CD4-positive, alpha-beta T cell treated with Interferon gamma for 1 hour (primary cell): ENCODE measurements around the gene ACBD4.
A peak's percentile ranks its signal among the peaks of the same experiment; 100 is the strongest.
"Not testable (repeated sequence)": the region's sequence is repeated elsewhere in the genome, so short reads cannot be mapped to it uniquely, and the experiment has no call there.

Experiments
- DNase-seq: peaks from one replicate; pipeline ENCODE4 v3.0.0-alpha.2; 2020

Gene ACBD4

GRCh38 chr17:45121055-45121454, 14.4 kb upstream of the ACBD4 start:
- DNase-seq = no peak

GRCh38 chr17:45123076-45123770, 12.3 kb upstream of the ACBD4 start:
- no peak for DNase-seq

DNA sequence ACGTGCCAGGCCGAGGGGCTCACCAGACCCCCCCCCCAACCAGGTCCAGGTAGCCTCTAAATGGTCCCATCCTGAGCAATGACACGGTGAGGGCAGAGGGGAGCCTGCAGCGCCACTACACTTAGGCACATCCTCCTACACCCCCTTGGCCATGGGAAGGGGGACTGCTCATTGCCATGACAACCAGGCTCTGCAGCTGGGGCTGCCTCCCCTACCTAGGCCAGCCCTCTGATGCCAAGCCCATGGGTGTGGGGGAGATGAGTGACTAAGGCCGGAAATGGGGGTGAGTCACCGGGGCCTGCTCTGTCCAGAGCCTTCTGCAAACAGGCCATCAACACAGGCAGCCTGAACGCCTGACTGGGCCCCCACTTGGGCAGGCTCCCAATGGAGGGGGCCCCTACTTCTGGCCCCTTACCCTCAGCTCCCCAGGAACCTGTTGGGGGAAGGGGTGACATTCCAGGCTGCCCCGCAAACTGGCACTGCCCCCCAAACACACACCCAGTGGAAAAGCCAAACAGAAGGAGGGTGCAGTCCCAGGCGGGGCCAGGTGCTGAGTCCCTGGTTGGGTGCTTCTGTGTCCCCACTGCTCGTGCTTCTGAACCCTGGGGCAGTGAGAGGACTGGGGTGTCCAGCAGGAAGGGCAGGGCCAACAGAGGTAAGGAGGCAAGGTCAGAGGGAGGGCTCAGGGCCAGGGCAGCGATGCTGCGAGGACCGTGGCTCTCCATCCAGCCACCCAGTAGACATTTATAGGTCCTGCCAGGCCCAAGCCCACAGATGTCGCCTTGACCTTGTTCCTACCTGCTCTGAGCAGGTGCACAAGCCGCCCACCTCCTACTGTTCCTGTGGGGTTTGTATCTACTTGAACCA, 11.3 kb upstream of the ACBD4 start:
- DNase-seq = peak; percentile 64

DNA sequence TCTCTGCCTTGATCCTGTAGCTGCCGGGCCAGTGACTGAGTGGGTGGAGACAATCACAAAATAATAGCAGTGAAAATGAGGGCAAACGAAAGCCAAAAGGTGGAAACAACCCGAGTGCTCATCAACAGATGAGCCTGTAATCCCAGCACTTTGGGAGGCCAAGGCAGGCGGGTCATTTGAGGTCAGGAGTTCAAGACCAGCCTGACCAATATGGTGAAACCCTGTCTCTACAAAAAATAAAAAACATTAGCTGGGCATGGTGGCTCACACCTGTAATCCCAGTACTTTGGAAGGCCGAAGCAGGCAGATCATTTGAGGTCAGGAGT, 10.7 kb upstream of the ACBD4 start:
- DNase-seq = not testable (repeated sequence)

GRCh38 chr17:45125509-45125908, 10.0 kb upstream of the ACBD4 start:
- DNase-seq = no peak

DNA sequence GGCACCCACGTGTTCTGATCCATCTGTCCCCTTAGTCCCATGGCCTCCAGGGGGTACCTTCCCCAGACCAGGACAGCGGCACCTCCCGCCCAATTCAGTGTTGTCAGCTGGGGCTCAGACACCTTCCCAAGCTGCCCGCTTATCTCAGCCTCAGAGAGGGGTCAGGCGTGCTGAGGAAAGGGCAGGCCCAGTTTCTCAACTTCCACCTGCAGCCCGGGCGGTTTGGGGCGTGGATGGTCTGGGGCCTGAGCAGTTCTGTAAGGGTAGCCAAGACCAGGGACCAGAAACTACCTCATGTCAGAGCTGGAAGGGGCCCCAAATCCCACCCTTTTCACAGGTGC, 8.3 kb upstream of the ACBD4 start:
- DNase-seq = no peak

- DNase-seq = no peak
These were observed 7.8 kb upstream of the ACBD4 start for GRCh38 chr17:45127548-45128300.

GRCh38 chr17:45128331-45128730, 7.2 kb upstream of the ACBD4 start:
- DNase-seq = no peak

DNA sequence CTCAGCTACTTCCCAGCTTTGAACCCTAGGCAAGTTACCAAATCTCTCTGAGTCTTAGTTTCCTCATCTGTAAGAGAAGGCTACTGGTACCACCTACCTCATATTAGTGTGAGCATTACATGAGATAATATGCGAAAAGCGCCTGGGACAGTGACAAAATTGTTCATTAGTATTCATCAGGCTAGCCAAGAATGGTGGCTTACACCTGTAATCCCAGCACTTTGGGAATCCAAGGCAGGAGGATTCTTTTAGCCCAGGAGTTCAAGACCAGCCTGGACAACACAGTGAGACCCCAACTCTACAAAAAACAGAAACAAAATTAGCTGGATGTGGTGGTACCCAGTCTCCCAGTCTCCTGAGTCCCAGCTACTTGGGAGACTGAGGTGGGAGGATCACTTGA, 6.5 kb upstream of the ACBD4 start:
- no peak for DNase-seq

DNA sequence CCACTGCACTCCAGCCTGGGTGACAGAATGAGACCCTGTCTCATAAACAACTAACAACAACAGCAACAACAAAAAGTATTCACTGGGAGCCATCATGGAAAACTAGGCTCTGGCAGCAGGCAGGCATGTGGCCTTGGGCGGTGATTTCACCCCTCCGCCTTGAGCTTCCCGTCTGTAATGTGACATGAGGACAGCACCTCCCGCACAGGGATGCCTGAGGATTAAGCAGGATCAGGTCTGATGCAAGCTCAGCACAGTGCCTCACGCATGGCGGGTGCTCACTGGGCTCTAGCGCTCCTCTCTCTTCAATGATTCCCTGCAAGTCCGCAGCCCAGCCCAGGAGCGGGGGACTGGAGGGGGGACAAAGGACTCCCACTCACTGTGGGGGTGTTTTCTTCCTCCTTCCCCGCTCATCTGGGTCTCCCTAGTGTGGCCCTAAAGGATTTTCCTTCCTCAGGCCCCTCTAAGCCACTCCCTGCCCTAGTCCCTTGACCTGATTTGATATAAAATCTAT, 6.0 kb upstream of the ACBD4 start:
- DNase-seq = no peak

DNA sequence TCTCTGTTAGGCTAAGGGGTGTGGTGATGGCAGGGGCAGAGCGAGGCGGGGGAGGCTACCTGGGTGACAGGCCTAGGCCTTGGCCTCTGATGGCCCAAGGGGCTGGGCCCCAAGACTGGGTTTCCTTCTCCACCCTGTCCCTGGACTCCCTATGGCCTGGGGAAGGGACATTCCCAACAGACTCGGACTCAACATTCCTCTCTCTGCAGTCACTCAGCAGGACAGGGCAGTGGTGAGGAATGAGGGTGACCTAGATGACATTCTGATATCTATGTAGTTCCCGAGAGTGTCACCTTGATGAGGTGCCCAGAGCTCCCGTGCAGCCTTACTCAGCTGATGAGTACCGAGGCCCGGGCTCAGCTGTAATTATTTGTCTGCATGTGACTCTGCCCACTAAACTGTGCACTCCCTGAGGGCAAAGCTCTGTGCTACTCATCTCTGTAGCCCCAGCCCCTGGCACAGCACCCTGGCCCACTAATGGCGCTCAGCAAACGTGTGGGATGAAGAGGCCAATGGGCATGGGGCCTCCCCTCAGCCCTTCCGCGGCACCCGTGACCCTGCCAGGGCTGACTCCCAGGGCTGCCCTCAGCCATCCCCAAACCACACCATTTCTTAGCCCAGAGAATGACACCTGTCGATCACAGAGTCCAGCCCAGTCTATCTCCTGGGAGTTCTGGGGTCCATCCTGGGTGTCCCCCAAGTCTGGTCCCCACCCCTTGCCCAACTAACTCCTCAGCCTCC, 5.4 kb upstream of the ACBD4 start:
- DNase-seq = no peak

DNA sequence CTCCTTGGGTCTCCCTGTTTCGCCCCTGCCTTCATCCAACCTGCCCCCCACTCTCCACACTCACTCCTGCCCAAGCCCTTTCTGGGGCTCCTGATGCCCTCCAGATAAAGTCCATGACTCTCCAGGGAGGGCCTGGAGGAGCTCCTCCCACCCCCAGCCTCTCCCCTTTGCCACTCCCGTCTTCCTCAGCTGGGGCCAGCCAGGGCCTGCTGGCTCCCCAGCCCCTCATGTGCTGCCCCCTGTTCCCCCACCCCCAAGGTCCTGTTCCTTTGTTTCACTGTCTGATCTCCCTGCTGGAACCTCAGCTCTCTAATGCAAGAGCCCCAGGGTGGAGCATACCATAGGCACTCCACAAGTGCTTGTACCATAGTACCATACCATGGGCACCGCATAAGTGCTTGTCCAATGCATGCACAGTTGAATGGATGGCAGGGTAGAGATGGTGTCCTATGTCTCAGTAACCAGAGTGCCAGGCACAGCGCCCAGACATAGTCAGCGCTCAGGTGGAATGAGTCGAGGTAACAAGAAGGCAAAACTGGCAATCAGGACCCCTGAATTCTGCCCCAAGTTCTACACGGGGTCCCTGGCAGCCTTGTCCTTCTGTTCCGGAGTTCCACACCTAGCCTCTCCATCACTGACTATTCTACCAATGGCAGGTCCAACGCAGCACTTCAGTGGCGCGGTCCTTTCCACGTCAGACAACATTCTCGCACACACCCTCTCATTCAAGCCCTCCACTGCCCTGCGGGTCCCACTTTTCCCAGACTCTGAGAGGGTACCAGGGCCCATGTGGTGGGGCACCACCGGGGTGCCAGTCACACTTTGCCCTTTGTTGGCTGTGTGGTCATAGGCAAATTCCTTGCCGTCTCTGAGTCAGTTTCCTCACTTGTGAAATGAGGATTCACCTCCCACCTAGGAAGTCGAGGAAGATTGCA, 4.5 kb upstream of the ACBD4 start:
- no peak for DNase-seq

DNA sequence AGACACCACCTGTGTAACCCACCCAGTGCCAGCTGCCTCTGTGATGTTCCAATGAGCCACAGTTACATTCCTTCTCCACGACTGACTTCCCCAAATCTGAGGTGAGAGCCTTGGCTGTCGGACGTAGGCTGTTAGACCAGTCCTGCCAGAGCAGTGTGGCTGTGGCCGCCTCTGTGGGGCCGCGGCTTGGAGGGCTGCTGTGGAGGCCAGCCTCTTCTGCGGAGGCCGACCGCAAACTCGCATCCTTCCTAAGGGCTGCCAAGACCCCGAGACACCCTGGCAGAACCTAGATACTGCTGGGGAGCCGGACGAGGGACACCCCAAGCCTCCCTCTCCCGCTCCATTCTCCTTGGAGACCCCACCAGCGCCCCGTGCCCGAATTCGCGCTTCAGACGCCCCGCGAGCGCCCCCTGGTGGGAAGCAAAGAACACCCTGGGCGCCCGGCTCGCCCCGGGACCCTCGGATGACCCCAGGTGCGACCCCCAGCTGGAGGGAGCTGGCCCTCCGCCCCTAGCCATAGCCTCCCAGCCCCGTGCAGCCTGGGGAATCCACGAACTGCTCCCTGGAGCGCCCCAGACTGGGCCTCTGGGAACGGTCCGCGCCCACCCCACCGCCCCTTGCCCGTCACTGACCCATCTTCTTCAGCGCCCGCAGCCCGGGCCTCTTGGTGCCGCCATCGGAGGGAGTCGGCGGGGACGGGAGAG, 3.7 kb upstream of the ACBD4 start:
- DNase-seq = no peak

- no peak for DNase-seq
These were observed 3.2 kb upstream of the ACBD4 start, which contains the start of gene PLCD3 for GRCh38 chr17:45132320-45132571. PLCD3 (minus strand) TSS chr17:45132515; CDS start chr17:45132410, 105 bp downstream.

DNA sequence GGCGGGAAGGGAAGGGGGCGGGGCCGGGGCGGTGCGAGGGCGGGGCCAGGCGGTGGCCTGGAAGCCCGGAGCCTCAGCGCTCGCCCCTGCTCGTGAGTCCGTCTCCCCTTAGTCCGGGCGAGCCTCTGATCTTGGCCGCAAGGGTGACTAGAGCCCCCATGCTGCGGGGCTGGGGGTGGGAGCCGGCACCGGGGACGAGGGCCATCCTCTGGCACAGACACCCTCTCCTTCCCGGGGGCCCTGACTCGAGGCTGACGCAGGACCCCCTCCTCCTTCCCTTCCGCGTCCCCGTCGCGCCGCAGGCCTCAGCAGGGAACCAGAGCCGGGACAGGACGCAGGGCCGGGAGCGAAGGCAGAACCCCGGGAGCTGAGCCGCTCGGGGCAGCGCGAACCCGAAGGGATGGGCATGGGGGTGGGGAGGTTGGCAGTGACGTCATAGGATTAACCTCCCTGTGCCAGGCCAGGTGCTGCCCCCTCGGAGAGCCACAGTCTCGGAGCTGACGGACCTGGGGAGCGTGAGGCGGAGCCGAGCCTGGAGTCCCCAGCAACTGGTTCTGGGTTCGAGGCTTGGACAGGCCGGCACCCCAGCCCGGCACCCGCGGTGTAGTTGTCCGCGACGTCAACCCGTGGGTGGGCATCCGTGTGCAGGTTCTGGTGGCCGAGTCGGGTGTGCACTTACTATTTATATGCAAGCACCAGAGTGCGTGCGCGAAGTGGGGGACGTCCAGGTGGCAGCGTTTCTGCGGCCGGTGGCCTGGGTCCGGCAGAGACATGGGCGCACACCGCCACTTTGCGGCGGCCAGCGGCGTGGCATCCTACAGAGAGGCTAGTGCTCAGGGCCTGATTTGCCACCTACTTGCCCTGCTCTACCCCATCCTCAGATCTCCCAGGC, 2.7 kb upstream of the ACBD4 start:
- peak; percentile 71 for DNase-seq

DNA sequence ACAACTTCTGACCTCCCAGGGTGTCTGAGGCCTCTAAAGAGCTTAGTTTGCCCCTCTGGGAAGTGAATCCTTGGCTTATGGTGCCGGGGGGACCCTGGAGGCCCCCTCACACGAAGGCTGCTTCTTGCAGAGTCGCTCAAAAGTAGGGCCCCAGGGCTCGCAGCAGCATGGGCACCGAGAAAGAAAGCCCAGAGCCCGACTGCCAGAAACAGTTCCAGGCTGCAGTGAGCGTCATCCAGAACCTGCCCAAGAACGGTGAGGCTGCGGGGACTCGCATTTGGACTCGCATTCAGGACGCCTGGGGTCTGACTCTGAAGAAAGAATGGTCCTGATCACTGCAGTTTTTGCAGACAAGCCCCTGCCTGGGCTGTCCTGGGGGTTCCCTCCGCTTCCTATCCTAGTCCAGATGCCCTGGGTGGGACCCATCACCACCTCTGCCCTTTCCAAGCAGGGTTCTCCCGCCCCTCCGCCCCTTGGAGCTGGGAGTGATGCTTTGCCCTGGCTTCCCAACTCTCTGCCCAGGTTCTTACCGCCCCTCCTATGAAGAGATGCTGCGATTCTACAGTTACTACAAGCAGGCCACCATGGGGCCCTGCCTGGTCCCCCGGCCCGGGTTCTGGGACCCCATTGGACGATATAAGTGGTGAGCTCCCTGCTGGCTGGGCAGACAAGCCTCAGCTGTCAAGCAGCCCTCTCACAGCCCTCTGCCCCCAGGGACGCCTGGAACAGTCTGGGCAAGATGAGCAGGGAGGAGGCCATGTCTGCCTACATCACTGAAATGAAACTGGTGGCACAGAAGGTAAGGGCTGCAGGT, 698 bp downstream of the ACBD4 start:
- DNase-seq = no peak

- no peak for DNase-seq
These were observed 1.5 kb downstream of the ACBD4 start for GRCh38 chr17:45136846-45137560.

DNA sequence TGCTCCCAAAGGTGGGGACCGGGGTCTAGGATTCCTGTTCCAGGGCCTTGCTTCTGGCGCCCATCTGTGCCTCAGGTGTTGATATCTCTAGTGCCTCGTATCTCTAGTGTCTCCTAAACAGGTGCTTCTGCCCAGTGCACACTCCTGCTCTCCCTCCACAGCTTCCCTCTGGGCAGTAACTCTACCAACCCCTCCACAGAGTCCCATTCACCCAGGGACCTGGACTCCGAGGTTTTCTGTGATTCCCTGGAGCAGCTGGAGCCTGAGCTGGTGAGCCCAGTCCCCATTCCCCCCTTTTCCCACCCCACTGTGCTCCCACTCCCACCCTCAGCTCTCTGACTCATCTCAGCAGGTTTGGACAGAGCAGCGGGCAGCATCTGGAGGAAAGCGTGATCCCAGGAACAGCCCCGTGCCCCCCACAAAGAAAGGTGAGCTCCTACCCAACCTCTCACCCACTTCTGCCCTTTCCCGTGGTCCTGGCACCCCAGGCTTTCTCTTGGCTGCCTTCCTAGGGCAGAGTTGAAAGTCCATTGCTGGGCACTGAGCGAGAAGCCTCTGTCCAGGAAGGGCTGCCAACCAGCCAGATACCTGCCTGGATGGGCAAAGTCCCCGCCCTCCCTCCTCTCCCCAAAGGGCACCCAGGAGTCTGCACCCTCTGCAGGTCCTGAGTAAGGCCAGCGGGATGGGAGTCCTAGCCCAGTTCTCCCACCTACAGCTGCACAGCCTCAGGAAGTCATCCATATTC, 2.2 kb downstream of the ACBD4 start:
- DNase-seq = no peak
